ENCODE measurements around the gene EMILIN3.

Gene EMILIN3

GRCh38 chr20:41366546-41367392 is at the start of gene EMILIN3:
Gene EMILIN3 (minus strand): TSS chr20:41366818. CDS start chr20:41366634, 184 bp downstream.
- no peak for DNase-seq (ENCODE audit: low spot score)
- no peak for TF ChIP-seq CTCF (IDR thresholded peaks at IDR 0.05; ENCODE audit: extremely low read depth, missing control alignments)

- DNase-seq (ENCODE audit: low spot score): no peak
- no peak for TF ChIP-seq CTCF (IDR thresholded peaks at IDR 0.05; ENCODE audit: extremely low read depth, missing control alignments)
Measured at GRCh38 chr20:41415191-41415590, 48.6 kb upstream of the EMILIN3 start.

- TF ChIP-seq CTCF (IDR thresholded peaks at IDR 0.05; ENCODE audit: extremely low read depth, missing control alignments): no peak
- DNase-seq (ENCODE audit: low spot score): no peak
Measured at GRCh38 chr20:41413169-41413568, 46.6 kb upstream of the EMILIN3 start.

GRCh38 chr20:41412324-41413120 is 45.9 kb upstream of the EMILIN3 start:
- TF ChIP-seq CTCF (IDR thresholded peaks at IDR 0.05; ENCODE audit: extremely low read depth, missing control alignments): no peak
- DNase-seq (ENCODE audit: low spot score): no peak

GRCh38 chr20:41411391-41411847 is 44.8 kb upstream of the EMILIN3 start:
- TF ChIP-seq CTCF (IDR thresholded peaks at IDR 0.05; ENCODE audit: extremely low read depth, missing control alignments): no peak
- DNase-seq (ENCODE audit: low spot score): no peak

GRCh38 chr20:41408986-41409385 is 42.4 kb upstream of the EMILIN3 start:
- DNase-seq (ENCODE audit: low spot score): no peak
- no peak for TF ChIP-seq CTCF (IDR thresholded peaks at IDR 0.05; ENCODE audit: extremely low read depth, missing control alignments)
